H9 (cell line): ENCODE measurements around the gene KDM2A. TPM values are rescaled to one million over a fixed set of nuclear protein-coding genes. Genes with fewer than 3 reads are reported as not detected.
A peak's percentile ranks its signal among the peaks of the same experiment; 100 is the strongest.

Source experiments
- DNase-seq: peaks from one replicate; pipeline ENCODE4 v3.0.0-alpha.2; 2017
- H2AFZ ChIP-seq: one replicate; pipeline ENCODE4 v1.6.1; 2013; ENCODE audit warnings: mild to moderate bottlenecking, low read length, control low read depth, moderate library complexity
- H2AK5ac ChIP-seq: 2 replicates; pipeline ENCODE4 v1.6.1; 2013; ENCODE audit warnings: low read length, control low read depth, mixed read lengths; ENCODE audit not compliant: insufficient read length
- H2BK120ac ChIP-seq: one replicate; pipeline ENCODE4 v1.6.1; 2013; ENCODE audit warnings: low read depth, mild to moderate bottlenecking, low read length, control low read depth, inconsistent platforms; ENCODE audit not compliant: poor library complexity, severe bottlenecking
- H2BK12ac ChIP-seq: 2 replicates; pipeline ENCODE4 v1.6.1; 2013; ENCODE audit warnings: low read length, control low read depth, mixed read lengths, low read depth; ENCODE audit not compliant: insufficient read length
- H2BK15ac ChIP-seq: 2 replicates; pipeline ENCODE4 v1.6.1; 2013; ENCODE audit warnings: low read depth, low read length, control low read depth
- H2BK20ac ChIP-seq: one replicate; pipeline ENCODE4 v1.6.1; 2013; ENCODE audit warnings: low read depth, mild to moderate bottlenecking, low read length, control low read depth, inconsistent platforms; ENCODE audit not compliant: poor library complexity, severe bottlenecking
- H2BK5ac ChIP-seq: 2 replicates; pipeline ENCODE4 v1.6.1; 2013; ENCODE audit warnings: low read length, control low read depth, mixed read lengths; ENCODE audit not compliant: insufficient read length
- H3K14ac ChIP-seq: 2 replicates; pipeline ENCODE4 v1.6.1; 2013; ENCODE audit warnings: low read length, control low read depth; ENCODE audit not compliant: insufficient read depth
- H3K18ac ChIP-seq: 2 replicates; pipeline ENCODE4 v1.6.1; 2013; ENCODE audit warnings: low read depth, mild to moderate bottlenecking, mixed read lengths, low read length, control low read depth; ENCODE audit not compliant: insufficient read length
- H3K23ac ChIP-seq: 2 replicates; pipeline ENCODE4 v1.6.1; 2013; ENCODE audit warnings: low read length, control low read depth, mixed read lengths, low read depth; ENCODE audit not compliant: insufficient read length
- H3K23me2 ChIP-seq: 2 replicates; pipeline ENCODE4 v1.6.1; 2013; ENCODE audit warnings: low read depth, mild to moderate bottlenecking, mixed read lengths, low read length, control low read depth; ENCODE audit not compliant: insufficient read length, poor library complexity, severe bottlenecking
- H3K27ac ChIP-seq: 2 replicates; pipeline ENCODE4 v1.5.1; 2013; ENCODE audit warnings: low read length, control low read depth, mixed read lengths, low read depth; ENCODE audit not compliant: insufficient read length
- H3K27me3 ChIP-seq: 2 replicates; pipeline ENCODE4 v1.6.1; 2013; ENCODE audit warnings: low read length, control low read depth, inconsistent platforms; ENCODE audit not compliant: insufficient read depth
- H3K4ac ChIP-seq: 2 replicates; pipeline ENCODE4 v1.6.1; 2013; ENCODE audit warnings: low read depth, mild to moderate bottlenecking, control low read depth, inconsistent platforms, low read length, moderate library complexity
- H3K4me1 ChIP-seq: 2 replicates; pipeline ENCODE4 v1.6.1; 2013; ENCODE audit warnings: low read length, control low read depth, inconsistent platforms; ENCODE audit not compliant: insufficient read depth
- H3K4me2 ChIP-seq: 2 replicates; pipeline ENCODE4 v1.6.1; 2013; ENCODE audit warnings: low read length, control low read depth, mixed read lengths; ENCODE audit not compliant: insufficient read length, insufficient read depth
- H3K56ac ChIP-seq: 2 replicates; pipeline ENCODE4 v1.6.1; 2013; ENCODE audit warnings: low read depth, mild to moderate bottlenecking, mixed read lengths, low read length, control low read depth; ENCODE audit not compliant: insufficient read length
- H3K79me1 ChIP-seq: 2 replicates; pipeline ENCODE4 v1.6.1; 2013; ENCODE audit warnings: low read depth, mild to moderate bottlenecking, moderate library complexity, low read length, control low read depth, inconsistent platforms; ENCODE audit not compliant: insufficient read depth, poor library complexity, severe bottlenecking
- H3K79me2 ChIP-seq: 2 replicates; pipeline ENCODE4 v1.6.1; 2013; ENCODE audit warnings: low read length, control low read depth, inconsistent platforms; ENCODE audit not compliant: insufficient read depth
- H3K9ac ChIP-seq: 2 replicates; pipeline ENCODE4 v1.6.1; 2013; ENCODE audit warnings: low read length, control low read depth, mixed read lengths; ENCODE audit not compliant: insufficient read length; ENCODE audit errors: extremely low read depth
- H3K9me3 ChIP-seq: one replicate; pipeline ENCODE4 v1.6.1; 2013; ENCODE audit warnings: low read depth, low read length, inconsistent platforms; ENCODE audit not compliant: control insufficient read depth
- H3T11ph ChIP-seq: one replicate; pipeline ENCODE4 v1.6.1; 2013; ENCODE audit warnings: mild to moderate bottlenecking, low read length, control low read depth, inconsistent platforms
- H4K20me1 ChIP-seq: one replicate; pipeline ENCODE4 v1.6.1; 2013; ENCODE audit not compliant: control insufficient read depth, insufficient read length, insufficient read depth
- H4K5ac ChIP-seq: 2 replicates; pipeline ENCODE4 v1.6.1; 2013; ENCODE audit warnings: low read depth, mild to moderate bottlenecking, mixed read lengths, low read length, control low read depth; ENCODE audit not compliant: insufficient read length
- H4K8ac ChIP-seq: replicated peaks from 2 replicates; pipeline ENCODE4 v1.6.1; 2013; ENCODE audit warnings: low read length, control low read depth, mixed read lengths, low read depth; ENCODE audit not compliant: insufficient read length
- H4K91ac ChIP-seq: 2 replicates; pipeline ENCODE4 v1.6.1; 2013; ENCODE audit warnings: low read depth, mild to moderate bottlenecking, moderate library complexity, mixed read lengths, low read length, control low read depth; ENCODE audit not compliant: insufficient read length
- H3K27ac Mint-ChIP-seq, 3 experiments: 2 replicates in 2 of 3; 3 replicates in 1 of 3; pipeline ENCODE4 v1.8.0; 2020 to 2021; ENCODE audit warnings: mixed read lengths in 3 of 3, mild to moderate bottlenecking in 1 of 3, moderate library complexity in 1 of 3
- H3K27me3 Mint-ChIP-seq: 2 replicates; pipeline ENCODE4 v1.8.0; 2021; ENCODE audit warnings: low read depth, mild to moderate bottlenecking, moderate library complexity, mixed read lengths
- H3K36me3 Mint-ChIP-seq, 3 experiments: 2 replicates in 2 of 3; 3 replicates in 1 of 3; pipeline ENCODE4 v1.8.0; 2020 to 2021; ENCODE audit warnings: low read depth in 3 of 3, mixed read lengths in 3 of 3; ENCODE audit not compliant: insufficient read depth in 1 of 3
- H3K4me1 Mint-ChIP-seq, 2 experiments: 2 replicates each; pipeline ENCODE4 v1.8.0; 2020; ENCODE audit warnings: mixed read lengths in 2 of 2
- H3K4me3 Mint-ChIP-seq, 2 experiments: 2 replicates in 1 of 2; 3 replicates in 1 of 2; pipeline ENCODE4 v1.8.0; 2020 to 2021; ENCODE audit warnings: mild to moderate bottlenecking in 2 of 2, mixed read lengths in 2 of 2, moderate library complexity in 1 of 2
- H3K9me3 Mint-ChIP-seq, 2 experiments: 2 replicates in 1 of 2; 3 replicates in 1 of 2; pipeline ENCODE4 v1.8.0; 2020; ENCODE audit warnings: mild to moderate bottlenecking in 2 of 2, mixed read lengths in 2 of 2, moderate library complexity in 1 of 2
- WGBS: extraction: QIAGEN DNeasy Blood & Tissue Kit; methylation state at CpG from one replicate; pipeline ENCODE4 v1.1.7; 2013; ENCODE audit warnings: missing lambda C conversion rate, low lambda C conversion rate, mixed read lengths; ENCODE audit not compliant: insufficient read length; ENCODE audit errors: extremely low coverage; 5-methylcytosine and 5-hydroxymethylcytosine counted together
- total RNA-seq: library from RNA; stranded (reverse); gene quantifications from 2 replicates; pipeline ENCODE4 v1.2.1, GENCODE V29; 2021
- TF ChIP-seq, protein P1 (sequence below): fragments of 200-600 bp; sonication (generic); conservative IDR thresholded peaks from 3 replicates; pipeline ENCODE4 v1.8.0; 2021; ENCODE audit warnings: antibody characterized with exemption, mild to moderate bottlenecking

The KDM2A gene
- total RNA-seq, 1 experiment from 2014 or later = 85.9 TPM

DNA sequence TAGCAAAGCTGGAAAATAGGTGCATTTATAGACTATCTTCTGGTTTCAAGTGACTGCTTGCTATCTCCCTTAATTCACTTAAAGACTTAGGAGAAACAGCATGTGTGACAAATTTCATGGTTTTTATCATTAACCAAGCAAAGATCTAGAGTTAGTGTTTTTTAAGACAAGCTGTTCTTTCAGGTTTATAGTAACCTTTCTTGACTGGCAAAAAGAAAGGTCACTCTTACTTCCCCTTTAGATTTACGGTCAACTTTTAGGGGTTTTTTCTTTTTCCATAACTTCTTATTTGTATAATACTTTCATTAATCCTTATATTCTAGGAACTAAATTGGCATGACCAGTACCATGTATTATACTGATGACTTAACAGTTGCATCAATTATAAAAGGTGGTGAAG is 46.6 kb downstream of the KDM2A start:
- Mint-ChIP-seq H3K27me3 (no peaks in the 10 kb centered on the region), H3K9me3 (no peaks in the 10 kb centered on the region), H3K27ac (peak overlapping the region in 1 of 3 experiments; percentile 40; a peak in 3 of 7 replicates), H3K4me3 (no peak overlapping the region), H3K4me1 (no peaks in the 10 kb centered on the region), H3K36me3 (peaks cover 3 to 8% (median 7%) of the 10 kb centered on the region in 3 experiments; a peak in 5 of 7 replicates)
- Histone ChIP-seq H2AK5ac (no peak overlapping the region), H3K9ac (no peak overlapping the region), H3K23me2 (no peaks in the 10 kb centered on the region), H4K5ac (no peak overlapping the region), H3K56ac (no peak overlapping the region), H3K4me1 (no peaks in the 10 kb centered on the region), H4K20me1 (no peaks in the 10 kb centered on the region), H2BK20ac (no peak overlapping the region), H3K9me3 (no peaks in the 10 kb centered on the region), H3K27ac (no peak overlapping the region), H3T11ph (no peak overlapping the region), H2BK12ac (no peak overlapping the region), H2BK5ac (no peak overlapping the region), H3K18ac (no peak overlapping the region), H3K4me2 (no peak overlapping the region), H3K14ac (no peak overlapping the region), H2AFZ (no peak overlapping the region), H4K8ac (no peak overlapping the region), H4K91ac (no peak overlapping the region), H2BK120ac (no peak overlapping the region), H3K79me1 (peaks cover 7% of the 10 kb centered on the region), H3K27me3 (no peaks in the 10 kb centered on the region), H2BK15ac (no peak overlapping the region), H3K79me2 (peaks cover 3% of the 10 kb centered on the region; the same call in 1 of the 2 replicates), H3K4ac (no peak overlapping the region), H3K23ac (no peak overlapping the region)
- TF ChIP-seq, protein P1, sequence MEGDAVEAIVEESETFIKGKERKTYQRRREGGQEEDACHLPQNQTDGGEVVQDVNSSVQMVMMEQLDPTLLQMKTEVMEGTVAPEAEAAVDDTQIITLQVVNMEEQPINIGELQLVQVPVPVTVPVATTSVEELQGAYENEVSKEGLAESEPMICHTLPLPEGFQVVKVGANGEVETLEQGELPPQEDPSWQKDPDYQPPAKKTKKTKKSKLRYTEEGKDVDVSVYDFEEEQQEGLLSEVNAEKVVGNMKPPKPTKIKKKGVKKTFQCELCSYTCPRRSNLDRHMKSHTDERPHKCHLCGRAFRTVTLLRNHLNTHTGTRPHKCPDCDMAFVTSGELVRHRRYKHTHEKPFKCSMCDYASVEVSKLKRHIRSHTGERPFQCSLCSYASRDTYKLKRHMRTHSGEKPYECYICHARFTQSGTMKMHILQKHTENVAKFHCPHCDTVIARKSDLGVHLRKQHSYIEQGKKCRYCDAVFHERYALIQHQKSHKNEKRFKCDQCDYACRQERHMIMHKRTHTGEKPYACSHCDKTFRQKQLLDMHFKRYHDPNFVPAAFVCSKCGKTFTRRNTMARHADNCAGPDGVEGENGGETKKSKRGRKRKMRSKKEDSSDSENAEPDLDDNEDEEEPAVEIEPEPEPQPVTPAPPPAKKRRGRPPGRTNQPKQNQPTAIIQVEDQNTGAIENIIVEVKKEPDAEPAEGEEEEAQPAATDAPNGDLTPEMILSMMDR = no peak
- DNase-seq = no peak
- WGBS = no CpG with 5 or more reads among the region's 1 CpG
